NCI-H524 (cell line): ENCODE data around the gene DCDC2.
A peak's percentile ranks its signal among the peaks of the same experiment; 100 is the strongest.
"Not testable (repeated sequence)": the region's sequence is repeated elsewhere in the genome, so short reads cannot be mapped to it uniquely, and the experiment has no call there.

Experiments
- DNase-seq, 2 experiments: peaks; one replicate each; lab custom pipeline; 2025; lab: John Stamatoyannopoulos, UW

DCDC2 gene

GRCh38 chr6:24324617-24325016 lies 33.2 kb downstream of the DCDC2 start:
- DNase-seq: no peak

GRCh38 chr6:24323632-24324337 lies 34.1 kb downstream of the DCDC2 start:
- DNase-seq: no peak

- DNase-seq: no peak
Measured at GRCh38 chr6:24322924-24323323, 34.9 kb downstream of the DCDC2 start.

GRCh38 chr6:24322446-24322845 lies 35.4 kb downstream of the DCDC2 start:
- not testable (repeated sequence) for DNase-seq

- no peak for DNase-seq
Measured at GRCh38 chr6:24321538-24322162, 36.2 kb downstream of the DCDC2 start.

GRCh38 chr6:24313251-24314141 lies 44.4 kb downstream of the DCDC2 start:
- DNase-seq: no peak

GRCh38 chr6:24311775-24312174 lies 46.1 kb downstream of the DCDC2 start:
- not testable (repeated sequence) for DNase-seq

GRCh38 chr6:24307881-24308280 lies 50.0 kb downstream of the DCDC2 start:
- no peak for DNase-seq

GRCh38 chr6:24306936-24307335 lies 50.9 kb downstream of the DCDC2 start:
- no peak for DNase-seq

GRCh38 chr6:24306038-24306437 lies 51.8 kb downstream of the DCDC2 start:
- no peak for DNase-seq

- DNase-seq: no peak
Measured at GRCh38 chr6:24296944-24297343, 60.9 kb downstream of the DCDC2 start.

GRCh38 chr6:24293852-24294251 lies 64.0 kb downstream of the DCDC2 start:
- DNase-seq: not testable (repeated sequence)

- no peak for DNase-seq
Measured at GRCh38 chr6:24287239-24287638, 70.6 kb downstream of the DCDC2 start.

GRCh38 chr6:24284006-24284405 lies 73.9 kb downstream of the DCDC2 start:
- no peak for DNase-seq

- peak; percentile 59 to 75 for DNase-seq
Measured at GRCh38 chr6:24283043-24283985, 74.5 kb downstream of the DCDC2 start.

GRCh38 chr6:24274441-24275083 lies 83.3 kb downstream of the DCDC2 start:
- no peak for DNase-seq

- peak in 1 of 2 experiments; percentile 18 for DNase-seq
Measured at GRCh38 chr6:24273096-24273870, 84.6 kb downstream of the DCDC2 start.

GRCh38 chr6:24272553-24272952 lies 85.3 kb downstream of the DCDC2 start:
- peak; percentile 10 to 63 for DNase-seq

- no peak for DNase-seq
Measured at GRCh38 chr6:24272148-24272547, 85.7 kb downstream of the DCDC2 start.

- DNase-seq: no peak
Measured at GRCh38 chr6:24270011-24270410, 87.8 kb downstream of the DCDC2 start.
